GM21447 (cell line): Measurements from ENCODE around the gene RAP1A.
"Not testable (repeated sequence)": the region's sequence is repeated elsewhere in the genome, so short reads cannot be mapped to it uniquely, and the experiment has no call there.

Experiments used
- ATAC-seq: cut with Tn5 transposase; IDR thresholded peaks from one replicate; pipeline ENCODE4 v1.9.1; 2021; ENCODE audit not compliant: unreplicated experiment

Gene RAP1A

GRCh38 chr1:111628153-111628552 is 8.6 kb downstream of the RAP1A start:
- no peak for ATAC-seq

GRCh38 chr1:111629190-111629954 is 9.8 kb downstream of the RAP1A start:
- ATAC-seq, result no peak

- no peak for ATAC-seq
Observed at GRCh38 chr1:111630567-111630966, 11.0 kb downstream of the RAP1A start.

- no peak for ATAC-seq
Observed at GRCh38 chr1:111631502-111631901, 11.9 kb downstream of the RAP1A start.

GRCh38 chr1:111632771-111633170 is 13.2 kb downstream of the RAP1A start:
- not testable (repeated sequence) for ATAC-seq

- ATAC-seq, result no peak
Observed at GRCh38 chr1:111633736-111634247, 14.2 kb downstream of the RAP1A start.

GRCh38 chr1:111635324-111636009 is 15.9 kb downstream of the RAP1A start:
- no peak for ATAC-seq

- no peak for ATAC-seq
Observed at GRCh38 chr1:111638320-111638719, 18.7 kb downstream of the RAP1A start.

GRCh38 chr1:111639602-111640198 is 20.1 kb downstream of the RAP1A start:
- ATAC-seq, result no peak

- ATAC-seq, result no peak
Observed at GRCh38 chr1:111643097-111643496, 23.5 kb downstream of the RAP1A start.

- ATAC-seq, result no peak
Observed at GRCh38 chr1:111643696-111644095, 24.1 kb downstream of the RAP1A start.

GRCh38 chr1:111644506-111644905 is 24.9 kb downstream of the RAP1A start:
- no peak for ATAC-seq

GRCh38 chr1:111647736-111648135 is 28.1 kb downstream of the RAP1A start:
- no peak for ATAC-seq

GRCh38 chr1:111648806-111649205 is 29.2 kb downstream of the RAP1A start:
- no peak for ATAC-seq

- no peak for ATAC-seq
Observed at GRCh38 chr1:111649227-111649626, 29.6 kb downstream of the RAP1A start.

GRCh38 chr1:111649648-111650047 is 30.1 kb downstream of the RAP1A start:
- ATAC-seq, result no peak

- no peak for ATAC-seq
Observed at GRCh38 chr1:111653709-111654108, 34.1 kb downstream of the RAP1A start.

GRCh38 chr1:111654839-111655238 is 35.2 kb downstream of the RAP1A start:
- ATAC-seq, result peak; percentile 64

- ATAC-seq, result no peak
Observed at GRCh38 chr1:111656086-111657017, 36.8 kb downstream of the RAP1A start.

GRCh38 chr1:111658622-111659021 is 39.0 kb downstream of the RAP1A start:
- ATAC-seq, result no peak
